RWPE2 (cell line): ENCODE results near the gene CPA5.

Experiments used
- ATAC-seq: fragments of 200-7000 bp; cut with Tn5 transposase; 3 replicates; pipeline ENCODE4 v1.9.1; 2021; ENCODE audit warnings: low read depth
- DNase-seq: peaks from one replicate; pipeline ENCODE4 v3.0.0-alpha.2; 2020; ENCODE audit warnings: low spot score
- H3K27ac ChIP-seq: fragments of 450-650 bp; 2 replicates; pipeline ENCODE4 v1.5.1; 2017; ENCODE audit warnings: mild to moderate bottlenecking; ENCODE audit not compliant: poor library complexity, severe bottlenecking
- H3K27me3 ChIP-seq: fragments of 250-450 bp; sonication (Bioruptor Pico); 2 replicates; pipeline ENCODE4 v1.5.1; 2021; ENCODE audit warnings: mild to moderate bottlenecking, moderate library complexity; ENCODE audit not compliant: insufficient read depth, poor library complexity, severe bottlenecking
- H3K36me3 ChIP-seq: fragments of 250-450 bp; sonication (Bioruptor Pico); 2 replicates; pipeline ENCODE4 v1.5.1; 2020; ENCODE audit warnings: low read depth, mild to moderate bottlenecking, moderate library complexity
- H3K4me1 ChIP-seq: fragments of 250-450 bp; sonication (Bioruptor Pico); 2 replicates; pipeline ENCODE4 v1.5.1; 2021; ENCODE audit warnings: mild to moderate bottlenecking, moderate library complexity; ENCODE audit not compliant: insufficient read depth, poor library complexity, severe bottlenecking
- H3K4me3 ChIP-seq: fragments of 250-450 bp; sonication (Bioruptor Pico); 2 replicates; pipeline ENCODE4 v1.5.1; 2021; ENCODE audit warnings: mild to moderate bottlenecking, moderate library complexity; ENCODE audit not compliant: severe bottlenecking
- H3K9me3 ChIP-seq: fragments of 250-450 bp; sonication (Bioruptor Pico); 2 replicates; pipeline ENCODE4 v1.5.1; 2021; ENCODE audit warnings: mild to moderate bottlenecking, moderate library complexity; ENCODE audit not compliant: severe bottlenecking
- CTCF ChIP-seq: fragments of 450-650 bp; IDR thresholded peaks from one replicate; pipeline ENCODE4 v1.5.1; 2017; ENCODE audit warnings: mild to moderate bottlenecking, moderate library complexity; ENCODE audit not compliant: poor library complexity, severe bottlenecking

CPA5 gene

GRCh38 chr7:130303982-130304381 is 40.6 kb upstream of the CPA5 start:
- no peaks in the 10 kb centered on the region for H3K27me3 ChIP-seq
- no peaks in the 10 kb centered on the region for H3K4me1 ChIP-seq
- no peak for DNase-seq
- H3K27ac ChIP-seq: no peak overlapping the region
- TF ChIP-seq CTCF: no peak
- no peak overlapping the region for H3K4me3 ChIP-seq
- H3K9me3 ChIP-seq: no peaks in the 10 kb centered on the region
- ATAC-seq: no peak
- peaks cover 65% of the 10 kb centered on the region for H3K36me3 ChIP-seq

- Histone ChIP-seq H3K4me1 (no peaks in the 10 kb centered on the region), H3K36me3 (peaks cover 63% of the 10 kb centered on the region), H3K27me3 (no peaks in the 10 kb centered on the region), H3K4me3 (no peak overlapping the region), H3K9me3 (no peaks in the 10 kb centered on the region), H3K27ac (no peak overlapping the region)
- no peak for TF ChIP-seq CTCF
- no peak for ATAC-seq
- no peak for DNase-seq
Observed at GRCh38 chr7:130304878-130305277, 39.7 kb upstream of the CPA5 start.

- Histone ChIP-seq H3K27ac (no peak overlapping the region), H3K27me3 (no peaks in the 10 kb centered on the region), H3K4me3 (no peak overlapping the region), H3K4me1 (no peaks in the 10 kb centered on the region), H3K9me3 (no peaks in the 10 kb centered on the region), H3K36me3 (peaks cover 63% of the 10 kb centered on the region)
- no peak for TF ChIP-seq CTCF
- no peak for ATAC-seq
- no peak for DNase-seq
Observed at GRCh38 chr7:130305433-130306042, 39.1 kb upstream of the CPA5 start.

GRCh38 chr7:130309986-130310385 is 34.6 kb upstream of the CPA5 start:
- H3K4me3 ChIP-seq: no peak overlapping the region
- DNase-seq (no peak), ATAC-seq (no peak)
- H3K9me3 ChIP-seq: no peaks in the 10 kb centered on the region
- no peak for TF ChIP-seq CTCF
- H3K36me3 ChIP-seq: peaks cover 56% of the 10 kb centered on the region
- no peaks in the 10 kb centered on the region for H3K27me3 ChIP-seq
- no peak overlapping the region for H3K27ac ChIP-seq
- H3K4me1 ChIP-seq: no peaks in the 10 kb centered on the region

GRCh38 chr7:130314305-130314704 is 30.3 kb upstream of the CPA5 start:
- H3K9me3 ChIP-seq: no peaks in the 10 kb centered on the region
- ATAC-seq: no peak
- no peak for TF ChIP-seq CTCF
- no peaks in the 10 kb centered on the region for H3K4me1 ChIP-seq
- H3K27me3 ChIP-seq: no peaks in the 10 kb centered on the region
- no peak overlapping the region for H3K27ac ChIP-seq
- DNase-seq: no peak
- H3K36me3 ChIP-seq: peaks cover 65% of the 10 kb centered on the region
- H3K4me3 ChIP-seq: no peak overlapping the region
